ENCODE data around the gene ADAMTS4. TPM values are rescaled to one million over a fixed set of nuclear protein-coding genes. Genes with fewer than 3 reads are reported as not detected.

ADAMTS4 gene
- total and polyA plus RNA-seq, 9 of the 15 experiments (the other 6 are each of a cell fraction or from before 2014, with no cell fraction given): 0.07 to 3.7 (median 0.41) TPM

DNA sequence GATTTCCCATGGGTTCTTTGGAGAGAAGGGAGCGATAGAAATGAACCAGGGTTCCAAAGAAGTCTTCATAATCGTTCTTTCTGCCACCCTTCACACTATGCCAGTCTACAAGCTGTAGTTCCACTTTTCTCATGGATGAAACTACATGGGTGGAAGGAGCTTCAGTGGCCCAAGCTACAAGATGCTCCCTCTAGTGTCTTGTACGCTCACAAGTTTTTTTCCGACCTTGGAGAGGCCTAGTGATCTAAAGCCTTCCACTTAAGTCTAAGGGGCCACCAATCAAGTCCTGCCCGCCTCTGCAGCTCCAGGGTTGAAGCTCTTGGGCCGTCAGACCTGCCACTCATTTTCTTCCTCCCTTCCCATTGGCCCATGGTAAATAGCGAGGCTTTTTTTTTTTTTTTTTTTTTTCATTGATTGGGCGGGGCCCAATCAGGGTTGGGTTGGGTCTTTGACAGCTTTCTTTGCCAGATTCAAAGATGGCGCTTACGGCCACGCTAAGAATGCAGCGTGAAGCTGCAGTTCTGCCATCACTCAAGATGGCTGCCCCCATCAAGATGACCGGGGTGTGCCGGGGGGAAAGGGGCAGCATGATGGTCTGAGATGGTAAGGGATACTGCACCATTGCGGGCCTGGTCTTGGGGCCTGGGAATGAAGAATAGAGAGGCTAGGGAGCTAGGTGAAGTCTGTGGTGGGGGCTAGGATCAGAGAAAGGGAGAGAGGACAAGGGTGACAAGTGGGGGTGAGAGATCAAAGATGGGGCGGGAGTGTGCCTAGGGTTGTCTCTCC, 26.9 kb upstream of the ADAMTS4 start, which contains the start of gene TOMM40L (continued):
- TF ChIP-seq ZNF639 (CRISPR knock-in tag; conservative IDR thresholded peaks at IDR 0.05 in 1 of 2, IDR thresholded peaks at IDR 0.05 in 1 of 2) (peak in 1 of 2 experiments; percentile 39; a peak in 1 of 4 replicates), FOS (IDR thresholded peaks at IDR 0.05; ENCODE audit: extremely low read depth, insufficient read length) (peak; percentile 90), ZNF197 (CRISPR knock-in tag; IDR thresholded peaks at IDR 0.05; ENCODE audit: low read depth) (peak; percentile 92), ETS1 (conservative IDR thresholded peaks at IDR 0.05; ENCODE audit: control insufficient read depth, low read depth, low read length) (0 out of 2 replicates have a peak, but pooled peaks have one; percentile 53), MAZ (CRISPR knock-in tag; conservative IDR thresholded peaks at IDR 0.05 in 1 of 2, IDR thresholded peaks at IDR 0.05 in 1 of 2) (peak in 1 of 2 experiments; percentile 47; a peak in 3 of 4 replicates), ZBTB34 (CRISPR knock-in tag; IDR thresholded peaks at IDR 0.05) (no peak), XRCC4 (IDR thresholded peaks at IDR 0.05; ENCODE audit: extremely low read depth, insufficient read depth, insufficient read length) (no peak), ARHGAP35 (IDR thresholded peaks at IDR 0.05; ENCODE audit: partially characterized antibody) (no peak), TAF7 (tag; IDR thresholded peaks at IDR 0.05) (peak; percentile 83), NKRF (IDR thresholded peaks at IDR 0.05; ENCODE audit: borderline replicate concordance) (peak; percentile 97), MEF2D (tag; conservative IDR thresholded peaks at IDR 0.05; ENCODE audit: low read depth) (no peak), RUNX1 (IDR thresholded peaks at IDR 0.05; ENCODE audit: low read depth) (no peak), ZBTB7A (IDR thresholded peaks at IDR 0.05; ENCODE audit: borderline replicate concordance, control insufficient read depth, low read depth, low read length) (peak; percentile 69; the same call in 1 of the 2 replicates)
- TF ChIP-seq, protein P1, sequence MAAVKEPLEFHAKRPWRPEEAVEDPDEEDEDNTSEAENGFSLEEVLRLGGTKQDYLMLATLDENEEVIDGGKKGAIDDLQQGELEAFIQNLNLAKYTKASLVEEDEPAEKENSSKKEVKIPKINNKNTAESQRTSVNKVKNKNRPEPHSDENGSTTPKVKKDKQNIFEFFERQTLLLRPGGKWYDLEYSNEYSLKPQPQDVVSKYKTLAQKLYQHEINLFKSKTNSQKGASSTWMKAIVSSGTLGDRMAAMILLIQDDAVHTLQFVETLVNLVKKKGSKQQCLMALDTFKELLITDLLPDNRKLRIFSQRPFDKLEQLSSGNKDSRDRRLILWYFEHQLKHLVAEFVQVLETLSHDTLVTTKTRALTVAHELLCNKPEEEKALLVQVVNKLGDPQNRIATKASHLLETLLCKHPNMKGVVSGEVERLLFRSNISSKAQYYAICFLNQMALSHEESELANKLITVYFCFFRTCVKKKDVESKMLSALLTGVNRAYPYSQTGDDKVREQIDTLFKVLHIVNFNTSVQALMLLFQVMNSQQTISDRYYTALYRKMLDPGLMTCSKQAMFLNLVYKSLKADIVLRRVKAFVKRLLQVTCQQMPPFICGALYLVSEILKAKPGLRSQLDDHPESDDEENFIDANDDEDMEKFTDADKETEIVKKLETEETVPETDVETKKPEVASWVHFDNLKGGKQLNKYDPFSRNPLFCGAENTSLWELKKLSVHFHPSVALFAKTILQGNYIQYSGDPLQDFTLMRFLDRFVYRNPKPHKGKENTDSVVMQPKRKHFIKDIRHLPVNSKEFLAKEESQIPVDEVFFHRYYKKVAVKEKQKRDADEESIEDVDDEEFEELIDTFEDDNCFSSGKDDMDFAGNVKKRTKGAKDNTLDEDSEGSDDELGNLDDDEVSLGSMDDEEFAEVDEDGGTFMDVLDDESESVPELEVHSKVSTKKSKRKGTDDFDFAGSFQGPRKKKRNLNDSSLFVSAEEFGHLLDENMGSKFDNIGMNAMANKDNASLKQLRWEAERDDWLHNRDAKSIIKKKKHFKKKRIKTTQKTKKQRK (IDR thresholded peaks at IDR 0.05; ENCODE audit: borderline replicate concordance, low read depth, low read length): no peak; the same call in 1 of the 2 replicates
